ENCODE results near the gene NUDT3. TPM values are rescaled to one million over a fixed set of nuclear protein-coding genes. Genes with fewer than 3 reads are reported as not detected.
A peak's percentile ranks its signal among the peaks of the same experiment; 100 is the strongest.

NUDT3 gene
- total and polyA plus RNA-seq, 9 of the 15 experiments (the other 6 are each of a cell fraction or from before 2014, with no cell fraction given): 5.4 to 81.2 (median 56.4) TPM

GRCh38 chr6:34308483-34308882 is 84.0 kb downstream of the NUDT3 start:
- H3K9me1 ChIP-seq (ENCODE audit: control insufficient read depth, insufficient read depth, low read length): no peaks in the 10 kb centered on the region
- peaks cover 95% of the 10 kb centered on the region for H3K79me2 ChIP-seq (ENCODE audit: control insufficient read depth, insufficient read depth, low read length)
- DNase-seq (ENCODE audit: extremely low read depth in 1 of 4, low spot score in 3 of 4): no peak
- 0 out of 3 replicates have a peak, but pooled peaks have one; percentile 7 for ATAC-seq
- in situ Hi-C loops (cut with MboI): no loop called here
- H4K20me1 ChIP-seq (replicated peaks; ENCODE audit: control insufficient read depth, insufficient read depth, low read length): no peaks in the 10 kb centered on the region
- H3K4me3 ChIP-seq: no peak overlapping the region
- FAIRE-seq: no peak
- H3K4me1 ChIP-seq (replicated peaks in 1 of 2; ENCODE audit: control insufficient read depth in 2 of 2, insufficient read depth in 2 of 2, low read length in 2 of 2): peaks cover 24 to 32% of the 10 kb centered on the region in 2 experiments
- H3K27me3 ChIP-seq (ENCODE audit: control insufficient read depth in 2 of 2, insufficient read depth in 2 of 2, low read length in 2 of 2): no peaks in the 10 kb centered on the region
- BruUV-seq (replicated peaks): no TSS peak
- no peak overlapping the region for H3K4me2 ChIP-seq (ENCODE audit: insufficient read depth, low read length)
- WGBS (ENCODE audit: insufficient coverage, low coverage, missing lambda C conversion rate): 47% methylated on average over 2 of the region's 2 CpGs
- H3K36me3 ChIP-seq (ENCODE audit: control insufficient read depth, insufficient read depth, low read length): peaks cover 21% of the 10 kb centered on the region; the same call in 2 of the 3 replicates
- no peak overlapping the region for H3K9ac ChIP-seq (ENCODE audit: insufficient read depth in 1 of 2, low read depth in 2 of 2, low read length in 2 of 2)
- H2AFZ ChIP-seq (ENCODE audit: low read depth, low read length): no peak overlapping the region
- no peaks in the 10 kb centered on the region for H3K9me3 ChIP-seq (replicated peaks; ENCODE audit: control insufficient read depth, insufficient read depth, low read depth, low read length)
- no peak overlapping the region for H3K27ac ChIP-seq (ENCODE audit: extremely low read depth, low read depth, low read length)
- intact Hi-C loops (cut with micrococcal nuclease): no loop called here
- ChIA-PET POLR2A (interaction anchor here (0.8 to 2.7 kb wide), 3 partner anchors 8 to 75 kb away, joined by 3 to 7 read pairs (median 7); no protein-coding TSS in a partner anchor), CTCF (ENCODE audit: low intra/inter-chr PET ratio) (no interaction called here)
- TF ChIP-seq ELF1 (tag; IDR thresholded peaks at IDR 0.05) (no peak), DPF2 (IDR thresholded peaks at IDR 0.05) (peak; percentile 27; the same call in 1 of the 2 replicates), ARNT (IDR thresholded peaks at IDR 0.05) (0 out of 4 replicates have a peak, but pooled peaks of 1 of the 2 experiments have one; percentile 15), HDAC1 (IDR thresholded peaks at IDR 0.05) (peak in 1 of 2 experiments; percentile 29; a peak in 1 of 4 replicates), NCOR1 (IDR thresholded peaks at IDR 0.05) (peak; percentile 37; the same call in 1 of the 2 replicates), MEIS2 (IDR thresholded peaks at IDR 0.05; ENCODE audit: partially characterized antibody) (peak; percentile 46), CBFA2T3 (IDR thresholded peaks at IDR 0.05) (peak; percentile 60), RAD21 (CRISPR knock-in tag; conservative IDR thresholded peaks at IDR 0.05 in 1 of 2, IDR thresholded peaks at IDR 0.05 in 1 of 2) (peak in 1 of 2 experiments; percentile 24; a peak in 1 of 4 replicates), CHAMP1 (IDR thresholded peaks at IDR 0.05) (no peak), TCF3 (CRISPR knock-in tag; IDR thresholded peaks at IDR 0.05) (peak; percentile 39), CEBPB (tag; IDR thresholded peaks at IDR 0.05) (peak; percentile 64; the same call in 1 of the 2 replicates), ARID1B (IDR thresholded peaks at IDR 0.05) (peak; percentile 36), PCBP1 (IDR thresholded peaks at IDR 0.05; ENCODE audit: low read depth, low read length, poor library complexity, severe bottlenecking) (no peak), MXI1 (IDR thresholded peaks at IDR 0.05; ENCODE audit: low read depth, low read length) (no peak)
- TF ChIP-seq, protein P1, sequence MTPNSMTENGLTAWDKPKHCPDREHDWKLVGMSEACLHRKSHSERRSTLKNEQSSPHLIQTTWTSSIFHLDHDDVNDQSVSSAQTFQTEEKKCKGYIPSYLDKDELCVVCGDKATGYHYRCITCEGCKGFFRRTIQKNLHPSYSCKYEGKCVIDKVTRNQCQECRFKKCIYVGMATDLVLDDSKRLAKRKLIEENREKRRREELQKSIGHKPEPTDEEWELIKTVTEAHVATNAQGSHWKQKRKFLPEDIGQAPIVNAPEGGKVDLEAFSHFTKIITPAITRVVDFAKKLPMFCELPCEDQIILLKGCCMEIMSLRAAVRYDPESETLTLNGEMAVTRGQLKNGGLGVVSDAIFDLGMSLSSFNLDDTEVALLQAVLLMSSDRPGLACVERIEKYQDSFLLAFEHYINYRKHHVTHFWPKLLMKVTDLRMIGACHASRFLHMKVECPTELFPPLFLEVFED (CRISPR knock-in tag; conservative IDR thresholded peaks at IDR 0.05): no peak
- TF ChIP-seq, protein P2, sequence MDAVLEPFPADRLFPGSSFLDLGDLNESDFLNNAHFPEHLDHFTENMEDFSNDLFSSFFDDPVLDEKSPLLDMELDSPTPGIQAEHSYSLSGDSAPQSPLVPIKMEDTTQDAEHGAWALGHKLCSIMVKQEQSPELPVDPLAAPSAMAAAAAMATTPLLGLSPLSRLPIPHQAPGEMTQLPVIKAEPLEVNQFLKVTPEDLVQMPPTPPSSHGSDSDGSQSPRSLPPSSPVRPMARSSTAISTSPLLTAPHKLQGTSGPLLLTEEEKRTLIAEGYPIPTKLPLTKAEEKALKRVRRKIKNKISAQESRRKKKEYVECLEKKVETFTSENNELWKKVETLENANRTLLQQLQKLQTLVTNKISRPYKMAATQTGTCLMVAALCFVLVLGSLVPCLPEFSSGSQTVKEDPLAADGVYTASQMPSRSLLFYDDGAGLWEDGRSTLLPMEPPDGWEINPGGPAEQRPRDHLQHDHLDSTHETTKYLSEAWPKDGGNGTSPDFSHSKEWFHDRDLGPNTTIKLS (IDR thresholded peaks at IDR 0.05; ENCODE audit: borderline replicate concordance, low read depth): no peak
- TF ChIP-seq, protein P3, sequence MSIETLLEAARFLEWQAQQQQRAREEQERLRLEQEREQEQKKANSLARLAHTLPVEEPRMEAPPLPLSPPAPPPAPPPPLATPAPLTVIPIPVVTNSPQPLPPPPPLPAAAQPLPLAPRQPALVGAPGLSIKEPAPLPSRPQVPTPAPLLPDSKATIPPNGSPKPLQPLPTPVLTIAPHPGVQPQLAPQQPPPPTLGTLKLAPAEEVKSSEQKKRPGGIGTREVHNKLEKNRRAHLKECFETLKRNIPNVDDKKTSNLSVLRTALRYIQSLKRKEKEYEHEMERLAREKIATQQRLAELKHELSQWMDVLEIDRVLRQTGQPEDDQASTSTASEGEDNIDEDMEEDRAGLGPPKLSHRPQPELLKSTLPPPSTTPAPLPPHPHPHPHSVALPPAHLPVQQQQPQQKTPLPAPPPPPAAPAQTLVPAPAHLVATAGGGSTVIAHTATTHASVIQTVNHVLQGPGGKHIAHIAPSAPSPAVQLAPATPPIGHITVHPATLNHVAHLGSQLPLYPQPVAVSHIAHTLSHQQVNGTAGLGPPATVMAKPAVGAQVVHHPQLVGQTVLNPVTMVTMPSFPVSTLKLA (conservative IDR thresholded peaks at IDR 0.05): peak in 1 of 2 experiments; percentile 23; a peak in 1 of 4 replicates
